ENCODE measurements around the gene VPS35L.
A peak's percentile ranks its signal among the peaks of the same experiment; 100 is the strongest.
"Not testable (repeated sequence)": the region's sequence is repeated elsewhere in the genome, so short reads cannot be mapped to it uniquely, and the experiment has no call there.

VPS35L gene

GRCh38 chr16:19655242-19655777, 99.8 kb downstream of the VPS35L start:
- DNase-seq: no peak

- no peak for DNase-seq
These were observed 102.3 kb downstream of the VPS35L start for GRCh38 chr16:19657831-19658230.

GRCh38 chr16:19659554-19659953, 104.1 kb downstream of the VPS35L start:
- DNase-seq: no peak

GRCh38 chr16:19660432-19660831, 104.9 kb downstream of the VPS35L start:
- DNase-seq: no peak

DNA sequence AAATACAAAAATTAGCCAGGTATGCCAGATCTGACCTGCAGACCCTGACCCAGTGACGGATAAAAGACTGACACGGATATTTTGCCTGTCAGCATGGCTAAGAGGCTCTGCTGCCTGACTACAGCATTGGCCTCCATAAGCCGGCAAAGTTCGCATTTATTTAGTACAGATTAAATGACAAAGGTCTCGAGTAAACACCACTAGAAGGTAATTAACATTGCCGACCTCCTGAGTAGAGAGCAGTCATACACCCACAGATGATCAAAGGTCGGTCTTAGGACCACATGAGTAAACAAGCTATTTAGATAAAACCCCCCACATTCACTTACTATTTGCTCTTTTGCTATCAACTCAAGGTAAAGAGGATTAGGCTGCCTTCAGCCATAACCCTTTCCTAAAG, 106.8 kb downstream of the VPS35L start:
- DNase-seq: no peak

DNA sequence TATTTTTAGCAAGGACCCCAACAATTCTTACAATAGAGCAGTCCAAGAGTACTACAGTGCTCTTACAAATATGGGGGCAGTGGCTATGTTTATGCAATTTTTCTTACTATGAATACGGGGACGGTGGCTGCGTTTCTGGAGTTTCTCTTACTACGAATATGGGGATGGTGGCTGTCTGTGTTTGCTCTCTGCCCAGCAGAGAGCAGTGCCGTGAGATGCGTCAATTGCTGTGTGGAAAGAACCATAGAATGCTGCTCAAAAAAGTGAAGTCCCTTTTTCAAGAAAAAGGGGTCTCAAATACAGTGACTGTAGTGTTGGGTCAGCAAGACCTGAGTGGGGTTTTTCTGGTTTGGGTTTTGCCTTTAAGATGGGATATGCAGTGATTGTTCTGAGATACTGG, 108.7 kb downstream of the VPS35L start:
- no peak for DNase-seq

DNA sequence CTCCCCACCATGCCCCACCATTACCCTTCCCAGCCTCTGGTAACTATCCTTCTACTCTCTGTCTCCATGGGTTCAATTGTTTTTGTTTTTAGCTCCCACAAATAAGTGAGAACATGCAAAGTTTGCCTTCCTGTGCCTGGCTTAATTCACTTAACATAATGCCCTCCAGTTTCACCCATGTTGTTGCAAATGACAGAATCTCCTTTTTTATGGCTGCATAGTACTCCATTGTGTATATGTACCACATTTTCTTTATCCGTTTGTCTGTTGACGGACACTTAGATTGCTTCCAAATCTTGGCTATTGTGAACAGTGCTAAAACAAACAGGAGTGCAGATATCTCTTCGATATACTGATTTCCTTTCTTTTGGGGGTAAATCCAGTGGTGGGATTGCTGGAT, 109.8 kb downstream of the VPS35L start:
- not testable (repeated sequence) for DNase-seq

DNA sequence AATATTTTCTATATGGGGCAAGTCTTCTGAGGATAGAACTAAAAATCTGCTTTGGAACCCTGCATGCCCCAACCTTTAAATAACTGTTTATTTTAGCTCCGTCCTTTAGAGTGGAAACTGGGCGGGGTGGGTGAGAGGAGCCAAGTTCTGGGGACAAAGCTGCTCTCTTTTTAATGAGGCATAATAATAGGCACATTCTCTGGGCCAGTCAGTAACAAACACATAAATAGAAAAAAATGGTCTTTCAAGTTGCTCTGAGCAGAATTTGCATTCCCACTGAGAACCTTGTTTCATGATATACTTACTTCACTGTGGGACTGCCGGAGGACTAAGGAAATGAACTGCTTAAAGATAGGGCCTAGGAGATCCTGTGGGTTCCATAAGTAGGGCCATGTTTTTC, 111.0 kb downstream of the VPS35L start:
- no peak for DNase-seq

DNA sequence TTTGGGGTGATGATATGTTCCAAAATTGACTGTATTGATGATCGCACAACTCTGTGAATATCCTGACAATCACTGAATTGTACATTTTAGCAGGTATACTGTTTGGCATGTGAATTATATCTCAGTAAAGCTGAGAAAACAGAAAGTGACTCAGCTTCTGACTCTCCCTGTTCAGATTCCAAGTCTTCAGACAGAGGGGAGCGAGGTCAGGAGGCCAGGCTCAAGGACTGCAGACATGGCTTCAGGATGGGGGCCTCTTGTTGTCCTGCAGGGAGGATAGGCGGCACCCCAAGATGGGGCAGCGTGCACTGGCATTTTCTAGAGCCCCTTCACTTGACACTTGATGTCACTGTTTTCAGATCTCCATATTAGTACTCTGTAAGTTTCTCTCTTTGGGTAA, 116.9 kb downstream of the VPS35L start:
- DNase-seq: no peak

DNA sequence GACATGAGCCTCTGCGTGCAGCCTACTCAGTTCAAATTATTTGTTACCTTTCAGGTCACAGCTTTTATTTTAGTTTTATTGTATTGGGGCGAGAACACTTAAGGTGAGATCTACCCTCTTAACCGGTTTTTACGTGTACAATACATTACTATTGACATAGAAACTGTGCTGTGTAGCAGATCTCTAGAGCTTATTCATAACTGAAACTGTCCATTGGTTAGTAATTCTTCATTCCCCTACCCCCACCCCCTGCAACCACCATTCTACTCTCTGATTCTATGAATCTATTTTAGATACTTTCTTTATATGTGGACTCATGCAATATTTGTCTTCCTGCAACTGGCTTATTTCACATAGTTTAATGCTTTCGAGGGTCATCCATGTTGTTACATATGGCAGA, 119.0 kb downstream of the VPS35L start:
- no peak for DNase-seq

- DNase-seq: no peak
These were observed 121.9 kb downstream of the VPS35L start for GRCh38 chr16:19677402-19677801.

DNA sequence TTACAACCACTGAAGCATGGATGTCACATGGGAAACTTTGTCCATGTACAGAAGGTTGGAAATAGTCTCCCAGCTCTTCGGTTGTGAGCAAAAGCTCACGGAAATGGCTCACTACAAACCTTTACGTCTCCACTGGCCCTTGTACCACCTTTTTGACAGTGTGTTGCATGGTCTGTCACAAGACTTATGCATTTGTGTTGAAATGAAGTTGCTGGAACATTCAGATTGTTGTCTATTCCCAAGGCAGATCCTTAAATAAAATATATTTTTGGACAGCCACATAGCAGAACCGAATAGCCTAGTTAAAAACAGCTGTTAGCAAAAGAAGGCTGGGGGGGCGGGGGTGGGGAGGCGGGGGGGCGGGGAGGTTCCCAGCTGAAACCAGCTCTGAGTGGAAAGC, 123.3 kb downstream of the VPS35L start:
- DNase-seq: no peak

- not testable (repeated sequence) for DNase-seq
These were observed 123.8 kb downstream of the VPS35L start for GRCh38 chr16:19679281-19679680.

DNA sequence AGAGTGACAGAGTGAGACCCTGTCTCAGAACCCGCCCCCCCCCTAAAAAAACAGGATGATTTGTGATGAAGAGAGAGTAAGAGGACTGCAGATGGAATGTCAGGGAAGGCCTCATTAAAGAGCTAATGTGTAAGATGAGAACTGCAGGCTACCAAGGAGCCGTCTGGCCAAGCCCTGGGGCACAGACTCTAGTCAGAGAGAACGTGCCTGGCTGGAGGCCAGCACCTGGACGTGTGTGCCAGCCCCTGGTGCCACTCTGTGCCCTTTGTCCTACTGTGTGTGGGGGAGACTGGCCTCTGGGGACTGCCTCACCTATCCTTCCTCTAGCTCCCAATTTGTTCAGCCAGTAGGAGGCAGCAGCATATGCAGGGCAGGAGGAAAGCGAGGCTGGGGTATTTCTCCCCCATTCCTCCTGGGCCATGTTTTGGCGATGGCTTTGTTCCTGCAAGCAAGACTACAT, 125.4 kb downstream of the VPS35L start:
- no peak for DNase-seq

DNA sequence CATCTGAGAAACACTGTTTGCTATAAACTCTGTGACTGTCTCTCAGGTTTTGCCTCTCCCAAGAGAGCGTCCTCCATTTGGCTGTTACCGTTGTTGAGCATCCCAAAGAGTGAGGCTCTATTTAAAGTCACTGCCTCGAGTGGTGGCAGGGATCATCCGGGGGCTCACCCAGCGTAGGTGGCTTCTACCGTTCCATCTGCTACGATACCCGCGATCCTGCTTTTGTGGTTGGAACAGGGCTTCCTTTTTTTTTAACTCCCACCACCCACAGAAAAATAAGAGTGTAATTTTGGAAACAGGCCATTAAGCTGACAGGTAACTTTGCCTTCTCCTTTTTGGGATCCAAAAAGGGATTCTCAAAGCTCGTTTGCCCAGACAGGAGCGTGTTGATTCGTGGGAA, 126.1 kb downstream of the VPS35L start:
- no peak for DNase-seq

DNA sequence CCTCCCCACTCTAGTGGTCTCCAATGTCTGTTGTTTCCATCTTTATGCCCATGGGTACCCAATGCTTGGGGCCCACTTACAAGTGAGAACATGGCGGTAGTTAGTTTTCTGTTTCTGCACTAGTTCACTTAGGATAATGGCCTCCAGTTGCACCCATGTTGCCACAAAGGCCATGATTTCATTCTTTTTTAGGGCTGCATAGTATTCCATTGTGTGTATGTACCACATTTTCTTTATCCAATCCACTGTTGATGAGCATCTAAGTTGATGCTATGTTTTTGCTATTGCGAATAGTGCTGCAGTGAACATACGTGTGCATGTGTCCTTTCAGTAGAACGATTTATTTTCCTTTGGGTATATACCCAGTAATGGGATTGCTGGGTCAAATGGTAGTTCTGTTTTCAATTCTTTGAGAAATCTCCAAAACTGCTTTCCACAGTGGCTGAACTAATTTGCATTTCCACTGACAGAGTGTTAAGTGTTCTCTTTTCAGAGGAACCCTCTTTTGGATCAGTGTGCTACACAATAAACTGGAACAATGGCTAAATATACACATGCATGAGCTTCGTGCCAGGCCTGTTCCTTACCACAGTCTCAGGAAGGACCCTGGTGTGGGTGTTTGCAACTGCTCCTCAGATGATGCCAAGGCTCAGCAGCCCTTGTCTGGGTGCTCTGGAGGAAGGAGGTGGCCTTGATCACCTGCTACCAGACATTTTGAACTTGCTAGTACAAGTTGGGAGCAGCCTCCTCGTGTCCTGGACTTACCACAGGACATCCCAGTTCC, 128.1 kb downstream of the VPS35L start:
- no peak for DNase-seq

- DNase-seq: no peak
These were observed 129.7 kb downstream of the VPS35L start for GRCh38 chr16:19685176-19685575.

DNA sequence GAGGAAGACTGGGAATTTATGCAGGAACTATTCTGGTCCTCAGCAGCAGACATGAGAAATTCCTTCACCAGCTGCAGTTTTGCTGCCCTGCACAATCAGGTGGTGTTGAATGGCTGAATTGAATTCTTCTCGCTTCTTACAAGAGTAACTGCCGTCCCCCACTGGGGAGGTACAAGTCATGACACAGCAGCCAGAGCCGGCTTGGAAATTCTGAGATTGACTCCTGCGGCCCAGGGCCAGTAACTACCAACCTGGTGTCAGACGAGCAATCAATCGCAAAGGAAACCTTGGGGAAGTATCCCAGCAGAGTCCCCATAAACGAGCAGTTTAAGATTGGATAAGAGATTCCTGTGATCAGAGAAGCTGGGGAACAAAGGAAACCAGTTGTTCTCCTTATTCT, 131.8 kb downstream of the VPS35L start:
- DNase-seq: no peak

DNA sequence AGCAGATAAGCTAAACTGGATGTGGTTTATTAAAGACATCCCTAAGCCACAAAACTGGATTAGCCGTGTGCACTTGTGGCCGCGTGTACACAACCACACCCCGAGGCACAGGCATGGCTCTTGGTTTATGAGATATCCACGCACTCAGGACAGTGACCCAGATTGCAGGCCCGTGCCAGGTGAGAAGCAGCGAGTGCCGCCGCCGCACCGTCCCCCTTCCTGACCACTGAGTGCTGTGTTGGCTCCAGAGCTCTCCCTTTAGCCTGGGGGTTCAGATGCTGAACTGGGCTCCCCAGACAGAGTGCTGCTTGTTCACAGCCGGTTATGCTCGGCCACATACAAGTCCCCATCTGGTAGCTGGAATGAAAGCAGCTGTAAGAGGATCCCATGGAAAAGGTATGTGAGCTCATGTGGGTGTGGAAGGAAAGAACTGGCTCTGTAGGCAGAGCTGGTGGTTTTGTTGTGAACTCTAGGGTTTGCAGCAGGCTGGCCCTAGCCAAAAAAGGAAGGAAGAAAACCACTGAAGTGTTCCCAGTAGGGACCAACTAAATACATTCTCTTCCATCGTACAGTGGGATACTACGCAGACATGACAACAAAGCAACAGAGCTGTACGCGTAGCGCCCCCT, 133.0 kb downstream of the VPS35L start:
- DNase-seq: no peak

DNA sequence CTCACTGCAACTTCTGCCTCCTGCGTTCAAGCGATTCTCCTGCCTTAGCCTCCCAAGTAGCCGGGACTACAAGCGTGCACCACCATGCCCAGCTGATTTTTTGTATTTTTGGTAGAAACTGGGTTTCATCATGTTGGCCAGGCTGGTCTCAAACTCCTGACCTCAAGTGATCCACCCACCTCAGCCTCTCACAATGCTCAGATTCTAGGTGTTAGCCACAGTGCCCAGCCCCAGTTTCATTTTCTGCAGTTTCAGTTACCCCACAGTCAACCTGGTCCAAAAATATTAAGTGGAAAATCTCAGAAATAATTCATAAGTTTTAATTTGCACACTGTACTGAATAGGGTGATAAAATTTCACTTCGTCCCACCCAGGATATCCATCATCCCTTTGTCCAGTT, 133.8 kb downstream of the VPS35L start:
- no peak for DNase-seq

GRCh38 chr16:19690196-19690595, 134.7 kb downstream of the VPS35L start:
- DNase-seq: no peak

DNA sequence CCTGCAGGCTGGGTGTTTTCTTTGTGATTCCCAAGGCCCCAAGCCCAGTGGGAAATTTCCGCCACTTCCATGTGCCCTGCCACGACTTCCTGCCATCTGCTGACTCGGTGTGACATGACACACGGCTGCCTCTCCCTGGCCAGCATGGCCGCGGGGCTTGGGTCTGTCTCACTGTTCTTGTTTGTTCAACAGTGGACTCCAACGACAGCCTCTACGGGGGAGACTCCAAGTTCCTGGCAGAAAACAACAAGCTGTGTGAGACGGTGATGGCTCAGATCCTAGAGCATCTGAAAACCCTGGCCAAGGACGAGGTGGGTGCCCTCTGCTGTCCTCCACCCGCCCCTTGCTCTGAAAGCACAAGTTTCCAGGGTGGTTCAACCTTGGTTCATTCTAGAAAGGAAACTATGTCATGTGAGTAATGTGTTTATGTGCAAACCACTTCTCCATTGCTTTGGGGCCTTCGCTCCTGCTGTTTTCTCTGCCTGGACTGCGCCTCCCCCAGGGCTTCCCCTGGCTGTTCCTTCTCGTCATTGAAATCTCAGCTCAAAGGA, 135.7 kb downstream of the VPS35L start:
- no peak for DNase-seq

DNA sequence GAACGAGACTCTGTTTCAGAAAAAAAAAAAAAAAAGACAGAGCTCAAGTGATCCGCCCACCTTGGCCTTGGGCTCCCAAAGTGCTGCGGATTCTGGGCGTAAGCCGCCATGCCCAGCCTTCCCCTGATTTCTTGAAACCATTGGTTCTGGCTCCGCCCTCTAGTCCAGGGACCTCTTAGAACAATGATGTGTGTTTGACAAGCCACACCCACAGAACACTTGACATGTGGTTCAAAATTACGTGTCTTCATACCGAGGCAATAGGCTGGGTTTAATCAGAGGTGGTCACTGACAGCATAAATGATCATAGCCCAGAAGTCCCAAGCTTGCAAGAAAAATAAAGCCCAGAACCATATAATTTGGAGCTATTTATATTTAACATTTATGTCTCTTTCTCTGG, 139.5 kb downstream of the VPS35L start:
- no peak for DNase-seq

DNA sequence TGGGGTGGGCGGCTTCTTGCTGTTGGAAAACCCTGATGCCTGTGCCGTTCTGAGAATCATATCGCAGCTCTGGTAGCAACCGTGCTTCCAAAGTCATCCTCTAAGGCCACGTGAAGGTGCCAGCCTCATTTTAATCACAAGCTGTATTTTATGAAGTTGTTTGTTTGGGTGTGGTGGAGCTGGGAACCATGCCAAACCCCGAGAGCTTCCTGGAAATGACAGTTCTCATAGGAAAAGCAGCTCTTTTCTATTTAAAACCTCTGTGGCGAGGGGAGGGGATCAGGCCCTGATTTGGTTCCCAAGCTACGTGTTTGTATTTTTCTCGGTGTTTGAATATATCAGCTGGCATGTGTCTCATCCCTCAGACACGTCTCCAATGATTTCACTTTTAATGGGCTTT, 140.8 kb downstream of the VPS35L start:
- DNase-seq: peak; percentile 48

Data from activated CD4-positive, alpha-beta T cell treated with anti-CD3 and anti-CD28 coated beads for 1 hour (primary cell).